Activated T-helper 1 cell treated with anti-CD3 and anti-CD28 coated beads, Interleukin-12 subunit alpha, Interleukin-12 subunit beta, Interleukin-2, Interleukin-4 antibody, amounts not matched to agents 30 ng/mL and 10 ng/mL and 1 ng/mL, durations not matched to agents 14 hours and 24 hours and 36 hours (primary cell): ENCODE measurements around the gene FCER1G. TPM values are rescaled to one million over a fixed set of nuclear protein-coding genes. Genes with fewer than 3 reads are reported as not detected.
"Not testable (repeated sequence)": the region's sequence is repeated elsewhere in the genome, so short reads cannot be mapped to it uniquely, and the experiment has no call there.

ENCODE experiments used
- DNase-seq: peaks from one replicate; pipeline ENCODE4 v3.0.0; 2021; ENCODE audit warnings: low spot score
- H3K27ac Mint-ChIP-seq: one replicate; pipeline ENCODE4 v1.8.0; 2021; ENCODE audit warnings: mild to moderate bottlenecking, mixed read lengths
- H3K27me3 Mint-ChIP-seq: one replicate; pipeline ENCODE4 v1.8.0; 2022; ENCODE audit warnings: mild to moderate bottlenecking, moderate library complexity, mixed read lengths; ENCODE audit not compliant: insufficient read depth
- H3K36me3 Mint-ChIP-seq: one replicate; pipeline ENCODE4 v1.8.0; 2021; ENCODE audit warnings: low read depth, mixed read lengths
- H3K4me1 Mint-ChIP-seq: one replicate; pipeline ENCODE4 v1.8.0; 2021; ENCODE audit warnings: low read depth, mixed read lengths
- H3K4me3 Mint-ChIP-seq: one replicate; pipeline ENCODE4 v1.8.0; 2021; ENCODE audit warnings: mild to moderate bottlenecking, moderate library complexity, mixed read lengths
- H3K9me3 Mint-ChIP-seq: one replicate; pipeline ENCODE4 v1.8.0; 2021; ENCODE audit warnings: mixed read lengths
- intact Hi-C: fragments of 100-400 bp; cut with micrococcal nuclease; formaldehyde crosslinking; loops from one replicate; pipeline ENCODE4 v1.15.1; 2024
- total RNA-seq: library from RNA; stranded (reverse); gene quantifications from 2 replicates; pipeline ENCODE4 v1.2.3, GENCODE V29; 2022

FCER1G gene
- total RNA-seq, 1 donor from 2014 or later: 1.5 TPM

- intact Hi-C loops: no loop called here
Observed at GRCh38 chr1:161220002-161220401, 4.9 kb downstream of the FCER1G start.

GRCh38 chr1:161222175-161223019, 7.3 kb downstream of the FCER1G start:
- peaks cover 33% of the 10 kb centered on the region for H3K4me1 Mint-ChIP-seq
- DNase-seq: no peak
- H3K27me3 Mint-ChIP-seq: peaks cover 3% of the 10 kb centered on the region
- no peaks in the 10 kb centered on the region for H3K9me3 Mint-ChIP-seq
- intact Hi-C loops: no loop called here
- no peak overlapping the region for H3K4me3 Mint-ChIP-seq
- H3K36me3 Mint-ChIP-seq: peaks cover 2% of the 10 kb centered on the region
- H3K27ac Mint-ChIP-seq: no peak overlapping the region

More at GRCh38 chr1:161220002-161220401, 4.9 kb downstream of the FCER1G start:
- Mint-ChIP-seq H3K36me3 (peaks cover 3% of the 10 kb centered on the region), H3K27ac (no peak overlapping the region), H3K4me3 (no peak overlapping the region), H3K27me3 (peaks cover 3% of the 10 kb centered on the region), H3K4me1 (peaks cover 31% of the 10 kb centered on the region), H3K9me3 (no peaks in the 10 kb centered on the region)
- no peak for DNase-seq

GRCh38 chr1:161223805-161224694, 9.0 kb downstream of the FCER1G start:
- H3K4me3 Mint-ChIP-seq: no peak overlapping the region
- intact Hi-C loops: no loop called here
- peaks cover 24% of the 10 kb centered on the region for H3K4me1 Mint-ChIP-seq
- H3K9me3 Mint-ChIP-seq: no peaks in the 10 kb centered on the region
- peaks cover 13% of the 10 kb centered on the region for H3K36me3 Mint-ChIP-seq
- H3K27me3 Mint-ChIP-seq: peaks cover 3% of the 10 kb centered on the region
- no peak for DNase-seq
- no peak overlapping the region for H3K27ac Mint-ChIP-seq

GRCh38 chr1:161224695-161225087, 9.6 kb downstream of the FCER1G start:
- not testable (repeated sequence) for H3K4me3 Mint-ChIP-seq, H3K9me3 Mint-ChIP-seq, H3K27ac Mint-ChIP-seq, H3K27me3 Mint-ChIP-seq, DNase-seq
- Mint-ChIP-seq H3K36me3 (peaks cover 13% of the 10 kb centered on the region), H3K4me1 (peaks cover 24% of the 10 kb centered on the region)
- intact Hi-C loops: loop anchor here (1.0 to 5.0 kb wide), 10 partner anchors 14 to 542 kb away; partner anchors contain the start of genes ATF6, CFAP126, NDUFS2 and NIT1

GRCh38 chr1:161225178-161225533, 10.1 kb downstream of the FCER1G start:
- peak overlapping the region; percentile 100 for H3K27ac Mint-ChIP-seq
- intact Hi-C loops: loop anchor here (1.0 to 5.0 kb wide), 10 partner anchors 15 to 541 kb away; partner anchors contain the start of genes ATF6, CFAP126, NDUFS2 and NIT1
- H3K27me3 Mint-ChIP-seq: peaks cover 3% of the 10 kb centered on the region
- peaks cover 15% of the 10 kb centered on the region for H3K36me3 Mint-ChIP-seq
- peak overlapping the region; percentile 99 for H3K4me3 Mint-ChIP-seq
- peaks cover 24% of the 10 kb centered on the region for H3K4me1 Mint-ChIP-seq
- DNase-seq: no peak
- H3K9me3 Mint-ChIP-seq: no peaks in the 10 kb centered on the region

- H3K27me3 Mint-ChIP-seq: peaks cover 3% of the 10 kb centered on the region
- peaks cover 24% of the 10 kb centered on the region for H3K4me1 Mint-ChIP-seq
- intact Hi-C loops: loop anchor here (1.0 to 5.0 kb wide), 12 partner anchors 15 to 541 kb away; partner anchors contain the start of genes ATF6, CFAP126, NDUFS2 and NIT1
- H3K9me3 Mint-ChIP-seq: no peaks in the 10 kb centered on the region
- DNase-seq: peak; percentile 87
- H3K4me3 Mint-ChIP-seq: peak within 1 kb of the TSS; percentile 99
- H3K27ac Mint-ChIP-seq: peak within 1 kb of the TSS; percentile 100
- H3K36me3 Mint-ChIP-seq: peaks cover 18% of the 10 kb centered on the region
Observed at GRCh38 chr1:161225534-161226319, 10.6 kb downstream of the FCER1G start, which contains the start of gene TOMM40L. Gene TOMM40L, plus strand, starts transcription at chr1:161226060. Its CDS starts 430 bp downstream, at chr1:161226490.

GRCh38 chr1:161226320-161226711, 11.2 kb downstream of the FCER1G start:
- Mint-ChIP-seq H3K4me3 (peak overlapping the region; percentile 99), H3K27me3 (peaks cover 3% of the 10 kb centered on the region), H3K36me3 (peaks cover 18% of the 10 kb centered on the region), H3K9me3 (no peaks in the 10 kb centered on the region), H3K4me1 (peaks cover 24% of the 10 kb centered on the region), H3K27ac (peak overlapping the region; percentile 100)
- no peak for DNase-seq
- intact Hi-C loops: loop anchor here (2.0 to 5.0 kb wide), 3 partner anchors 68 to 518 kb away; partner anchors contain the start of genes CFAP126 and USP21

GRCh38 chr1:161226759-161227158, 11.7 kb downstream of the FCER1G start:
- intact Hi-C loops: loop anchor here (1.0 to 5.0 kb wide), 6 partner anchors 65 to 518 kb away; partner anchors contain the start of genes CFAP126 and USP21
- H3K36me3 Mint-ChIP-seq: peaks cover 18% of the 10 kb centered on the region
- peak overlapping the region; percentile 99 for H3K4me3 Mint-ChIP-seq
- no peak for DNase-seq
- no peaks in the 10 kb centered on the region for H3K9me3 Mint-ChIP-seq
- H3K27ac Mint-ChIP-seq: peak overlapping the region; percentile 100
- peaks cover 3% of the 10 kb centered on the region for H3K27me3 Mint-ChIP-seq
- peaks cover 24% of the 10 kb centered on the region for H3K4me1 Mint-ChIP-seq

GRCh38 chr1:161227196-161227871, 12.2 kb downstream of the FCER1G start:
- peak; percentile 80 for DNase-seq
- no peaks in the 10 kb centered on the region for H3K9me3 Mint-ChIP-seq
- peak overlapping the region; percentile 99 for H3K4me3 Mint-ChIP-seq
- peaks cover 18% of the 10 kb centered on the region for H3K36me3 Mint-ChIP-seq
- peaks cover 3% of the 10 kb centered on the region for H3K27me3 Mint-ChIP-seq
- peaks cover 24% of the 10 kb centered on the region for H3K4me1 Mint-ChIP-seq
- intact Hi-C loops: loop anchor here (1.0 to 5.0 kb wide), 6 partner anchors 64 to 517 kb away; partner anchors contain the start of genes CFAP126 and USP21
- H3K27ac Mint-ChIP-seq: peak overlapping the region; percentile 79

- Mint-ChIP-seq H3K9me3 (no peaks in the 10 kb centered on the region), H3K27me3 (peaks cover 3% of the 10 kb centered on the region), H3K4me1 (peaks cover 24% of the 10 kb centered on the region), H3K36me3 (peaks cover 18% of the 10 kb centered on the region), H3K27ac (peak overlapping the region; percentile 79), H3K4me3 (peak overlapping the region; percentile 99)
- no peak for DNase-seq
- intact Hi-C loops: loop anchor here (5.0 kb wide), 1 partner anchor 139 kb away; the partner anchor contains the start of gene CFAP126
Observed at GRCh38 chr1:161228032-161228431, 12.9 kb downstream of the FCER1G start.

- no peak overlapping the region for H3K4me3 Mint-ChIP-seq
- intact Hi-C loops: loop anchor here (5.0 kb wide), 1 partner anchor 137 kb away; the partner anchor contains the start of gene CFAP126
- peaks cover 2% of the 10 kb centered on the region for H3K27me3 Mint-ChIP-seq
- no peaks in the 10 kb centered on the region for H3K9me3 Mint-ChIP-seq
- H3K27ac Mint-ChIP-seq: no peak overlapping the region
- no peak for DNase-seq
- H3K36me3 Mint-ChIP-seq: peaks cover 18% of the 10 kb centered on the region
- H3K4me1 Mint-ChIP-seq: peaks cover 24% of the 10 kb centered on the region
Observed at GRCh38 chr1:161229896-161230295, 14.8 kb downstream of the FCER1G start.
